ENCODE data around the gene KRTAP29-1.

- TF ChIP-seq POLR2A (IDR thresholded peaks at IDR 0.05) (no peak), POLR2AphosphoS5 (IDR thresholded peaks at IDR 0.05) (no peak)
- TF ChIP-seq, protein P1, sequence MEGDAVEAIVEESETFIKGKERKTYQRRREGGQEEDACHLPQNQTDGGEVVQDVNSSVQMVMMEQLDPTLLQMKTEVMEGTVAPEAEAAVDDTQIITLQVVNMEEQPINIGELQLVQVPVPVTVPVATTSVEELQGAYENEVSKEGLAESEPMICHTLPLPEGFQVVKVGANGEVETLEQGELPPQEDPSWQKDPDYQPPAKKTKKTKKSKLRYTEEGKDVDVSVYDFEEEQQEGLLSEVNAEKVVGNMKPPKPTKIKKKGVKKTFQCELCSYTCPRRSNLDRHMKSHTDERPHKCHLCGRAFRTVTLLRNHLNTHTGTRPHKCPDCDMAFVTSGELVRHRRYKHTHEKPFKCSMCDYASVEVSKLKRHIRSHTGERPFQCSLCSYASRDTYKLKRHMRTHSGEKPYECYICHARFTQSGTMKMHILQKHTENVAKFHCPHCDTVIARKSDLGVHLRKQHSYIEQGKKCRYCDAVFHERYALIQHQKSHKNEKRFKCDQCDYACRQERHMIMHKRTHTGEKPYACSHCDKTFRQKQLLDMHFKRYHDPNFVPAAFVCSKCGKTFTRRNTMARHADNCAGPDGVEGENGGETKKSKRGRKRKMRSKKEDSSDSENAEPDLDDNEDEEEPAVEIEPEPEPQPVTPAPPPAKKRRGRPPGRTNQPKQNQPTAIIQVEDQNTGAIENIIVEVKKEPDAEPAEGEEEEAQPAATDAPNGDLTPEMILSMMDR (IDR thresholded peaks at IDR 0.05), result no peak
Measured at GRCh38 chr17:41339571-41340172, 37.0 kb upstream of the KRTAP29-1 start.
